Measurements from ENCODE around the gene CCDC92B.
"Not testable (repeated sequence)": the region's sequence is repeated elsewhere in the genome, so short reads cannot be mapped to it uniquely, and the experiment has no call there.

Gene CCDC92B

GRCh38 chr17:2749058-2749783, at the start of gene CCDC92B:
TSS of gene CCDC92B (minus strand) at chr17:2749652. CDS start at chr17:2735145, 14,507 bp downstream.
- no peak for FAIRE-seq

GRCh38 chr17:2798678-2799077, 49.2 kb upstream of the CCDC92B start:
- no peak for FAIRE-seq

- FAIRE-seq, result no peak
Measured at GRCh38 chr17:2798188-2798587, 48.7 kb upstream of the CCDC92B start.

GRCh38 chr17:2797637-2798036, 48.2 kb upstream of the CCDC92B start:
- FAIRE-seq, result no peak

DNA sequence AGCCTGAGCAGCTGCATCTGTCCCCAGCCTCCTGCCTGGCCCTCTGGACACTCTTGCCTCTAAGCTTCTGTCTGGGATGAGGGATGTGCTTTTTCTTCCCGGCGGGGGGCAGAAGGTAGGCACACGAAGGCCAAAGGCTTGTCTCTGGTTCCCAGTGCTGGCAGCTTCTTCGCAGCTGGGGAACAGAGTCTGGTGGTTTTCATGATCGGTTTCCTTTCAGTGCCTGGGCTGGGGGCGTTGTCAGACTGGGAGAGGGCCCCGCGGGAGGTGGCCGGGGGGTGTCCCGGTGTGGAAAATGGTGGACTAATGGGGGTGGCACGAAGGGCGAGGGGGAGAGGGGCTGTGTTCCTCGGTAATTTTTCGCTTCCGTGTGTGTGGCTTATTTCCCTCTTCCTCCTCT, 47.8 kb upstream of the CCDC92B start:
- FAIRE-seq, result no peak

DNA sequence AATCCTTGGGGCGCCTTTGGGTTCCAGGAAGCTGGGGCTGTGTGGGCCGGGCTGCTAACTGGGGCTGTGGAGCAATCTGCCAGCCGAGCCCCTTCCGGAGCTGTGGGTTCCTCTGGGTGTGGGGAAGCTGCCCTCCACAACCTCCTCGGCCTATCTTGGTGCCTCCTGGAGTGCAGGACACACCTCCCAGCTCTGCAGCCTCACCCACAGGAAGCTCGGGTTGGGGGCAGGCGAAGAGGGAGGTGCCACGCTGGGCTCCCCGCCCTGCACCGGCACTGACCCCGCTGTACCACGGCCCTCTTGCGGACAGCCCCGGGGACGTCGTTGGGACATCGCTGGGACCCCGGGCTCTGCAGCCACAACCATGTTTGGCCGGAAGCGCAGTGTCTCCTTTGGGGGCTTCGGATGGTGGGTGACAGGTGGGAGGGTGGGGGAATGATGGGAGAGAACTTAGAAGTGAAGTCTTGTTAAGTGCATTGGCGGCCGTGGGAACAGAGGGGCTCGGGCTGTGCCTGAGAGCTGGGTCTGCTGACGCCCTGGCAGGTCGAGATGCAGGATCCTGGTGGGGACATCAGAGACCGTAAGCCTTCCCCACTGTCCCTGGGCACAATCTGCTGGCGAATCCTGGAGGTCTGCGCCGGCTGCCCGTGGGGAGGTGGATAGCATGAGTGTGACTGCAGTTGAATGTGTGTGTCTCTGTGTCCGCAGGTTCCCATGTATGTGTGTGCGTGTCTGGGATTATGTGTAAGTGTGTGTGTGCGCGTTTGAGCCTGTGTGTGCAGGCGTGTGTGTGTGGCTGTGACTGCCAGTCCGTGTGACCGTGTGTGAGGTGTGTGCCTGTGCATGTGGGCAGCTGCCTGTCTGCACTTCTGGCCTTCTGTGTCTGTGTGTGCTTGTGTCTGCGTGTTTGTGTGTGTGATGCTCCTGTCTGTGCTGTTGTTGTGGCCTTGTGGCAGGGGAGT, 47.0 kb upstream of the CCDC92B start, which contains the start of gene RAP1GAP2:
RAP1GAP2 (plus strand) TSS at position 275 of the 962 bp plus-strand sequence; CDS start at position 365, 90 bp downstream.
- FAIRE-seq, result no peak

GRCh38 chr17:2795441-2796163, 46.1 kb upstream of the CCDC92B start:
- FAIRE-seq, result no peak

- FAIRE-seq, result no peak
Measured at GRCh38 chr17:2794111-2794803, 44.8 kb upstream of the CCDC92B start.

DNA sequence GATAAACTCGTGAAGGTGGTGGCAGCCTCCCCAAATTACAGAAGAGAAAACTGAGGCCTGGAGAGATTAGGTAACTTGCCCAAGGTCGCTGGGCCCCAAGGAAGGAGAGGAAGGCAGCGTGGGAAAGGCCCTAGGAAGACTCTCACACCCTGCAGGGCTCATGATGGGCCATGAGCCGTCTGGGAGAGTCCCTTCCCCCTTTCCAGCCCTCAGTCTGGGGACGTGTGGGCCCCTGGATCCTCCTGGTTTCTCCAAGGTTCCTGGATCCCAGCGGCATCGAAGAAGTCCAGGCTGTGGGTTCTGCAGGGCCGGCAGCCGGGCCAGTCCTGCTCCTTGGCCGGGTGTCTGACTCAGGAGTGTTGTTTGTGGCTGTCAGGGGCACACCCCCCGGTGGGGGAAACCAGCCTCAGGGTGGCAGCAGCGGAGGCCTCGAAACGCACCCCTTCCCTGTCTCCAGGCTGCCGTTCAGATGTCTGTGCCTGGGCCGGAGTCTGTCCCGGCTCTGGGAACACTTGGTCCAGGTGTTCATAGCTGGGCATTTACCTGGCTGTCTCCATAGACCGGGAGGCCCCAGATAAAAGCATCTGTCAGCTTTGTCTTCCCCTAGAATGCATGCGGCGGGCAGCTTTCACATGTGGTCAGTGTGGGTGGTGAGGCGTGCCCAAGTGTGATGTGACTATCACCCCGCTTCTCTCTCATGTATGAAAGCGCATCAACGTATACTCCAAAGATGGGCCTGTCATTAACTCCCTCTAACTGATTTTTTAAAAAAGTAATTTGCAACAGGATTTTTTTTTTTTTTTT, 43.1 kb upstream of the CCDC92B start:
- FAIRE-seq, result no peak

GRCh38 chr17:2789700-2790099, 40.2 kb upstream of the CCDC92B start:
- no peak for FAIRE-seq

- no peak for FAIRE-seq
Measured at GRCh38 chr17:2786176-2786881, 36.9 kb upstream of the CCDC92B start.

DNA sequence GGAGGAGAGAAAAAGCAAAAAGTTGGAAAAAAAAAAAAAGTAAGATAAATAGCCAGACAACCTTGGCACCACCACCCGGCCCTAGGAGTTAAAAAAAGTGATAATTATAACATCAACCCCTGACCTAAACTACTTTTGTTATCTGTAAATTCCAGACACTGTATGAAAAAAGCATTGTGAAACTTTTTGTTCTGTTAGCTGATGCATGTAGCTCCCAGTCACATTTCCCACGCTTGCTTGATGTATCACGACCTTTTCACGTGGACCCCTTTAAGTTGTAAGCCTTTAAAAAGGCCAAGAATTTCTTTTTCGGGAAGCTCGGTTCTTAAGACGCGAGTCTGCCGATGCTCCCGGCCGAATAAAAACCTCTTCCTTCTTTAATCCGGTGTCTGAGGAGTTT, 35.9 kb upstream of the CCDC92B start:
- not testable (repeated sequence) for FAIRE-seq

- no peak for FAIRE-seq
Measured at GRCh38 chr17:2784864-2785263, 35.4 kb upstream of the CCDC92B start.

GRCh38 chr17:2783310-2784030, 34.0 kb upstream of the CCDC92B start:
- no peak for FAIRE-seq

DNA sequence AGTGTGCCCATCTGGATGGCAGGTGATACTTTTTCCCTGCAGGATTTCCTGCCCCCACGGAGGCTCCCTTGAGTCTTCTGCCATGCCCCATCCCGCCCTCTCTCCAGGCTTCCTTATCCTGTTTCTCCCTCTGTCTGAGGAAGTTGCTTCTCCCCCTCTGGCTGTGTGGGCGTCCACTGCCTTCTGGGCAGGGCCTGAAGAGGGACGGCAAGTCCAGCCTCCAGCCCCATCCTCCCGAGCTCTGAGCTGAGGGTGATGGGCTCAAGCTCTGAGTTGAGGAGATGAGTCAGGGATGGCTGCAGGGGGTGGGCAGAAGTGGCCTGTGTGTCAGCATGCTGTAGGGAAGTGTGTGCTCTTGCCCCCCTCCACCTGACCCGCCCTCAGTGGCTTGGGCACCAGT, 32.6 kb upstream of the CCDC92B start:
- FAIRE-seq, result no peak

- not testable (repeated sequence) for FAIRE-seq
Measured at GRCh38 chr17:2781598-2781997, 32.1 kb upstream of the CCDC92B start.

GRCh38 chr17:2780931-2781454, 31.5 kb upstream of the CCDC92B start:
- no peak for FAIRE-seq

DNA sequence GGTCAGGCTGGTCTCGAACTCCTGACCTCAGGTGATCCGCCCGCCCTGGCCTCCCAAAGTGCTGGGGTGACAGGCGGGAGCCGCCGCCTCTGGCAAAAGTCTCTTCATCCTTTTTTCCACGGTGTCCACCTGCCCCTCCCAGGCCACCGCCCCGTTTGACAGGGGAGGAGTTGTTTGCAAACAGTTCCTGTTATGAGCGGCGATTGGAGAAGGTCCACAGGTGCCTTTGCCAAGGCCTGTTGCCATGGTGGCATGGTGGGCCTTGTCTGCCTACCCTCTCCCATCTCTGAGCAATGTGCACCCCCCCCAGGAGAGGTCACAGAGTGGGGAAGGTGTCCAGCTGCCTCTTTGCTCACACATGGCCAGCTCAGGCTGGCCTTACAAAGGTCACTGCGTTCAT, 30.8 kb upstream of the CCDC92B start:
- FAIRE-seq, result no peak

DNA sequence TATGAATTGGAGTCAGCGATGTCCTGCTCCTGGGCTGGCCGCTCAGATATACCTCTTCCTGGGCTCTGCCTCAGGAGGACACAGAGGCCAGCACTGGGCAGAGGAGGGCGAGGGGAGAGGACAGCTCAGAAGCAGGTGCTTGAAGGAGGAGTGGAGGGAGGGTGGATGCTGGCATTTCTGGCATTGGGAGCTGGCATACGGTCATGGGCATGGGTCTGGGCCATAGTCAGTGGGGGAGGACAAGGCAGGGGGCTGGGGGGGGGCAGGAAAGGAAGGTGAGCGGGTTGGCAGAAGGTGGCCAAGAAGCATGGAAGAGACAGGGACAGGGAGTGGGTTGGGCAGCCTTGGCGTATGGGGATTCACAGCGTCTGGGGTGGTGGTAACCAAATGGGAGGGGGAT, 30.1 kb upstream of the CCDC92B start:
- no peak for FAIRE-seq

DNA sequence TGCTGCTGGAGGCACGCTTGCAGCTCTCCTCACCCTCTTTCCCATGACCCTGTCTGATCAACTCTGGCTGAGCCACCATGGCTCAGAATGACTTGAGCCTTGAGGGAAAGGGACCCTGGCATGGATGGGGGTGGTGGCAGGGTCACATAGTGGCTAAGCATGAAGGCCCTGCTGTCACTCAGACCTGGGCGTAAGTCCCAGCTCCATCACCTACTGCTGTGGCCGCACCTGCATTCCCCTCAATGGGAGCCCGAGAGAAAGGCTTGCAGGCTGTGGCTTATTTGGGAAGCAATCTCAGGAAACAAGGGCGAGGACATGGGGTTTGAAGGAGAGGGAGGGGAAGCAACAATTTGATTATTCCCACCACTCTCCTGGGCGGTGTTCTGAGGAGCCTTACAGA, 29.0 kb upstream of the CCDC92B start:
- no peak for FAIRE-seq
